GM19452 (cell line): ENCODE data around the gene SORCS2.
"Not testable (repeated sequence)": the region's sequence is repeated elsewhere in the genome, so short reads cannot be mapped to it uniquely, and the experiment has no call there.

Experiments used
- ATAC-seq: cut with Tn5 transposase; IDR thresholded peaks from one replicate; pipeline ENCODE4 v1.9.1; 2021; ENCODE audit not compliant: unreplicated experiment

The SORCS2 gene

DNA sequence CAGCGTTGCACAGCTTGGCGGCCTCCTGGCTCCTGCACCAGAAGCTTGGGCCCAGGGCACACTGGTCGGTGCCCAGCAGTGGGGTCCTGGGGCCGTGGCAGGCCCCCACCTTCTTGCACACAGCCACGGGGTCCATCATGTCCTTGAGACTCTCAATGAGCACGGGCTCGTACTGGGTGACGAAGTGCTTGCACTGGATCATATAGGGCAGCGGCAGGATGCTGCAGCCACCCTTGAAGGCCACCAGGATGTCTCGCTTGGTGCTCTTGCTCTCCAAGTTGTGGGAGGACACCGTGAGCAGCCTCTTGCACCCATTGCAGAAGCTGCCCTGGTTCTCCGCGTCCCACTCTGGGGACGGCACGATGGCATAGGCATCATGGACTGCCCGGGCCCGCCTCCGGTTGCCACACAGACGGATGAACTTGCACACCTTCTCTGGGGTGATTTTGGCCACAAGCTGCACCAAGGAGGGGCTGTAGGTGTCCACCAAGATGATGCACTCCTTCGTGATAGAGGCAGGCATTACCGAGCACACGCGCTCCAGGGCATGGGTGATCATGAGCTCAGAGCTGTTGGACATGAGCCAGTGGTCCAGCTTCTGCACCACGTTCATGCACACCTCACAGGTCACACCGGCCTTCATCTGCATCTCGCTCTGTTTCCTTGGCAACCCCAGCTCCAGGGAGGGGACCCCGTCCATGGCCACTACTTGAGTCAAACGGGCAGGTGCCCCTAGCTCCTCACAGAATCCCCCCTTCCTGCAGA, 241.2 kb downstream of the SORCS2 start:
- no peak for ATAC-seq

- ATAC-seq: no peak
These were observed 241.9 kb downstream of the SORCS2 start for GRCh38 chr4:7434141-7434765.

- no peak for ATAC-seq
These were observed 242.4 kb downstream of the SORCS2 start, which contains the start of gene PSAPL1 for GRCh38 chr4:7434766-7435150. PSAPL1 (minus strand) TSS chr4:7434930; CDS start chr4:7434879, 51 bp downstream.

DNA sequence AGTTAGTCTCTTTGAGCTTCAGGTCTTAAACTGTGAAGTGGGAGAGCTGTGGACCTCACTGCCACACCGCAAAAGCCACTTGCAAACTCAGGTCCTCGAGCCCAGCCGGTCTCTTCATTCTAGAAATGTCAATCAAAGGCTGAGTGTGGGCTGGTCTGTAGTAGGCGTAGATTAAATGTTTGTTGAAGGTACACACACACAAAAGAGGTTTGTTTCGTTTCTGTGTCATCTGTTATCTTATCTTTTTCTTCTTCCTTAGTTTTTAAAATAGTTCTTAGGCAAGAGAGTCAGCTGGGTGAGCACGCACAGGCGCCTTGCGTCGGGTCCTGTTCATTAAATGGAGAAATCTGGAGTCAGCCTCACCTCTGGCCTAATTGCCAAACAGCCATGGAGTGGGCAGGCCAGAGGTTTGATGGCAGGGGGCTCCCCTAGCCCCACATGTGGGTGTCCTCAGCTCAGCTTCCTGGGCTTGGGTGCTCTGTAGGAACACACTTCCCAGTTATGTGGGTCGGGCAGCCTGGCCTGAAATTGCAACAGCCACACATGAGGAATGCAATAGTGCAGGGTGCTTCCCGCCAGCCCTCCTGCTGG, 243.2 kb downstream of the SORCS2 start:
- ATAC-seq: no peak

- no peak for ATAC-seq
These were observed 243.9 kb downstream of the SORCS2 start for GRCh38 chr4:7436256-7436655.

DNA sequence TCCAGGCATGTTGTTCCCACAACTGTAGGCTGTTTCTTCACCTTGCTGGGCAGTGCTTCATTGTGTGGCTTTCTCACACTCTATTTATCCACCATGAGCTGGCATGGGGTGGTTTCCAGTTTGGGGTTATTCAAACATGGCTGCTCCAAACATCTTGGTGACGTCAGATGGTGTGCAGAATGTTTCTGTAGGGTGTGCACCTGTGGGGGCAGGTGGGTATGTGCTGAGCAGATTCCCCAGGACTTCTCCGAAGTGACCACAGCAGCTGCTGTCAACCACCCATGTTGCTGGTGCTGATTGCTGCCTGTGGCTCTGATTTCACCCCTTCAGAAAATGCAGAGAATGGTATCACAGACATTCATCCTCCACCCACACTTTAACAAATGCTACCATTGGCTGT, 247.4 kb downstream of the SORCS2 start:
- no peak for ATAC-seq

DNA sequence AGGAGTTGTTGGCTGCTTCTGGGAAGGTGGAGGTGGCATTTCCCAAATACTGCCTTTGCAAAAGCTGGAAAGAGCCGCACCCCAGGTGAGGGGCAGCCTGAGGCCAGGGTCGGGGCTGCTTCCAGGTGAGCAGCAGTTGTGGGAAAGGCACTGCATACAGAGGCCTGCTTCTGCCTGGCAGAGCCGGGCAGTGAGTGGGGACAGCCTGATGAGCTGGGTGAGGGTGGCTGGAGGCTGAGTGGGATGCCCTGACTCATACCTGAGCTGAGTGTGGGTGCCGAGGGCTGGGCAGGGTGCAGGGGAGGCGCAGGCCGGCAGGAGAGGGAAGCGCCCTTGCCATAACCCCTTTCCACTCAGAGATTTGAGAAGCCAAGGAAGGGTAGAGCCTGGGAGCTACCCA, 248.9 kb downstream of the SORCS2 start:
- no peak for ATAC-seq

DNA sequence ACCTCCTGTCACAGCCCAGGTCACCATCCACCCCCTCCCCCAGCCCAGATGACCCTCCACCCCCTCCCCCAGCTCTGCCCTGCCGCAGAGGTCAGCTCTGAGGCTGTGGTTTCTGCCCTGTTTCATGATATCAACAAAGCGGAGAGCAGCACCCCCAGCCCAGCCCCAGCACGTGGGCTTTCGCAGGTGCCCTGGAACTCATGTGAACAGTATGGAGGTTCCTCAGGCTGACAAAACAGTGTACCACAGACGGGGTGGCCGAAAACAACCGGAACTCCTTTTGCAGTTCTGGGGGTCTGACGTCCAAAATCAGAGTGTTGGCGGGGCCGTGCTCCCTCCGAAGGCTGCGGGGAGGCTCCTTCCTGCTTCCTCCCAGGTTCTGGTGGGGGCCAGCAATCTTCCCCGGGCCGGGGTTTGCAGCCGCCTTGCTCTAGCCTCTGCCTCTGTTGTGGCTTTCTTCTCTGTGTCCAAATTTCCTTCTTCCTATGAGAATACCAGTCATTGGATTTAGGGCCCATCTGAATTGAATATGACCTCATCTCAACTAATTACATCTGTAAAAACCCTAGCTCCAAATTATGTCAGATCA, 250.3 kb downstream of the SORCS2 start:
- ATAC-seq: no peak

GRCh38 chr4:7444314-7444713, 252.0 kb downstream of the SORCS2 start:
- ATAC-seq: no peak

DNA sequence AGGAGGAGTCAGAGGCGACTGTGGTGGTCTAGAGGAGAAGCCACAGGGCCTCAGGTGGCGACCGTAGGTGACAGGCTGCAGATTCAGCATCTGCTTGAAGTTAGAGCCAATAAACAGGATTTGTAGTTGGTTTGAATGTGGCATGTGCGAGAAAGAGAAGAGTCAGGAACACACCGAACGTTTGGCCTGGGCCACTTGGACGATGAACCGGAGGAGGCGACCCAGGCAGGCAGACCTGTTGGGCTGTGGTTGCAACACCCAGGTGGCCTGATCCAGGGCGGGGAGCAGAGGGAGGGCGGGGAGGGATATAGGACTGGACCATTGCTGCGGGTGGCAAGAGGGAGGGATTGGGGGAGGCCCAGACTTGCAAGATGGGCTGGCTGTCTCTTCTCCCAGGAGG, 252.4 kb downstream of the SORCS2 start:
- no peak for ATAC-seq

GRCh38 chr4:7447236-7447635, 254.9 kb downstream of the SORCS2 start:
- no peak for ATAC-seq

DNA sequence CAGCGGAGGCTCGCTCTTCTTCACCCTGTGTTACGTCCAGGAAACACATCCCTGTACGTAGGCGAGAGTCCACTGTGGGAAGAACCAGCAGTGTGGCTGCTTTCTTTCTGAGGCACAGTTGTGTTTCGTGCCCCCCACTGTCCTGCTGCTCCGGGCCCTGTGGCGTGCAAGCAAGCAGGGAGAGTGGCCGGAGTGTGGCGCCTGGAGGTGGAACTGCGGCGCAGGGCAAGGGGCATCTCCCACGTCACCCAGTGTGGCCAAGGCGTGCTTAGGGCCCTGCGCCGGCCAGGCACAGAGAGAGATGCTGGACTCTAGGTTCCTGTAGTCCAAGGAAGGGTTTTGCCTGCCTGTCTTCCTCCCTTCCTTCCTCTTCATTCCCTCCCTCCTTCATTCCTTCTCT, 255.7 kb downstream of the SORCS2 start:
- no peak for ATAC-seq

- ATAC-seq: no peak
These were observed 258.6 kb downstream of the SORCS2 start for GRCh38 chr4:7450775-7451433.

DNA sequence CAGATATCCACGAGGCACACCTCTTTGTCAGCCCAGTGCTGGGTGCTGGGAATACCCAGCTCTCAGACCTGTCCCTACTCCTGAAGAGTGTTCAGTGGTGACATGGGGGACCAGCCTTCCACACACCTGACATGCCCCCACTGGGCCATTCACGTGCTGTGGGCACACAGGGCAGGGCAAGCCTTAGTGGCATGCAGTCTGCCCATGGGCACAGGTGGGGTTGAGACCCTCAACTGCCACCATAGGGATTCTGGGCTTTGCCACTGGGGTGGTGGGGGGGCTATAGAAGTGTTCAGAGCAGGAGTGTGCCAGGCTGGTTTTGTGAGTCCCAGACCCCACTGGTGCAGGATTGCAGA, 259.1 kb downstream of the SORCS2 start:
- no peak for ATAC-seq

GRCh38 chr4:7451800-7452199, 259.5 kb downstream of the SORCS2 start:
- ATAC-seq: no peak

DNA sequence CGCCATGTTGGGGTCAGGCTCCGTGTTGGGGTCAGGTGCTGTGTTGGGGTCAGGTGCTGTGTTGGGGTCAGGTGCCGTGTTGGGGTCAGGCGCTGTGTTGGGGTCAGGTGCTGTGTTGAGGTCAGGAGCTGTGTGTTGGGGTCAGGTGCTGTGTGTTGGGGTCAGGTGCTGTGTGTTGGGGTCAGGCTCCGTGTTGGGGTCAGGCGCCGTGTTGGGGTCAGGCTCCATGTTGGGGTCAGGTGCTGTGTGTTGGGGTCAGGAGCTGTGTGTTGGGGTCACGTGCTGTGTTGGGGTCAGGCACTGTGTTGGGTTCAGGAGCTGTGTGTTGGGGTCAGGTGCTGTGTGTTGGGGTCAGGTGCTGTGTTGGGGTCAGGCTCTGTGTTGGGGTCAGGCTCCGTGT, 260.5 kb downstream of the SORCS2 start:
- ATAC-seq: not testable (repeated sequence)

DNA sequence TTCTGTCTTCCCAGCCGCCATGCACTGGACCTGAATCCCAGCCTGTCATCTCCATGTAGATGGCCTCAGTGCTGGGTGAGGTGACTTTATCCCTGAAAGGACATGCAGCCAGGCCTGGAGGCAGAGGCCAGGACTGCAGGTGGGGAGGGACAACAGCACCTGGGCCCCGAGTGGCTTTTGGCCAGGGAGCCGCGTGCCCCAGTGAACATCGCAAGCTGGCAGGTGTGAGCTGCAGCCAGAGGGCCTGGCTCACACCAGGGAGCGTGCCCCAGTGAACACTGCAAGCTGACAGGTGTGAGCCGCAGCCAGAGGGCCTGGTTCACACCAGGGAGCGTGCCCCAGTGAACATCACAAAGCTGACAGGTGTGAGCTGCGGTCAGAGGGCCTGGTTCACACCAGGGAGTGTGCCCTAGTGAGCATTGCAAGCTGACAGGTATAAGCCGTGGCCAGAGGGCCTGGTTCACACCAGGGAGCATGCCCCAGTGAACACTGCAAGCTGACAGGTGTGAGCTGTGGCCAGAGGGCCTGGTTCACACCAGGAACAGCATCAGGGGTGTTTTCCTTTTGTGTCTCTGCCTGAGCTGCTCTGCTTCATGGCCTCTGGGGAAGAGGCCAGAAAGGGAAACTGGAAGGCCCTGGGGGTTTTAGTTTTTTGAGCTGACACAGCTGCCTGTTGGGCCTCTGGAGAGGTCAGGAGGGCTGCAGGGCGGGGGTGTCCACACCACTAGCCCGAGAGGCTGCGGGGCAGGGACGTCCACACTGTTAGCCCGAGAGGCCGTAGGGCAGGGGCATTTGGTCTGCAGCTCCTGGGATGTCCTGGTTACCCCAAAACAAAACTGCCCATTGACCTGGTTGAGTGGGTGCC, 265.1 kb downstream of the SORCS2 start:
- no peak for ATAC-seq

DNA sequence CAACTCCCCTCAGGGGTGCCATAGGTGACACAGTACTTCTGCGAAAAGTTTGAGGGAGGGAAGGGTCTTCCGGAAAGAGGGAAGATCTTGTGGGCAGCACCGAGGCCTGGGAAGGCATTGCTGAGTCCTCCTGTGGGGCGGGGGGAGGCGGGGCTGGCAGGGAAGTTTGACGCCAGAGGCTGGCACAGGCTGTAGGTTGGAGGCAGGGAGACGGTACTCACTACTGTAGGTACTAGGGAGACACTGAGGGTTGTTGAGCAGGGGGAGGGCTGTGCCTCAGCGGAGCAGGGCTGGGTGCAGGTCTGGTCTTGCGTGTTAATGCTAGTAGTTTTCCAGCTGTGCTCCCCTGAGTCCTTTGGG, 265.7 kb downstream of the SORCS2 start:
- no peak for ATAC-seq

GRCh38 chr4:7458477-7458876, 266.1 kb downstream of the SORCS2 start:
- ATAC-seq: no peak

DNA sequence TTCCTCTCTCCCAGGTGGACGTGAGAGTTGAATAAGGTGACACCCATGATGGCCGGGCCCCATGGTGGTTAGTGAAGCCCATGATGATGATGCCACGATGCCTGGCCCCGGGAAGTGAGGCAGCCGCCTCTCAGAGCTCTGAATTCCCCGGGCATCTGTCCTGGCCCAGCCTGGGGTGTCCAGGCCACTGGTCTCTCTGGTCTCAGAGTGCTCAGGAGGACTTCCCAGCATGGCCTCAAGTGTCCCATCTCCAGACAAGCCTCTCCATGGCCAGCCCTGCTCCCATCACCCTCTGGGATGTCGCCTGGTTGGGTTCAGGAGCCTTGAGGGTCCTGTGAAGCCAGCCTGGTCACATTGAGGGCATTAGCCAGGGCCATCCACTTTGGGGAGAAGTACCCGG, 267.1 kb downstream of the SORCS2 start:
- ATAC-seq: no peak

- ATAC-seq: no peak
These were observed 268.2 kb downstream of the SORCS2 start for GRCh38 chr4:7460566-7460965.
